ENCODE data around the gene NCOA3.

The NCOA3 gene

GRCh38 chr20:47694021-47694818, 192.5 kb downstream of the NCOA3 start:
- TF ChIP-seq REST (IDR thresholded peaks at IDR 0.05; ENCODE audit: low read depth) (no peak), MAX (IDR thresholded peaks at IDR 0.05) (no peak), YY1 (IDR thresholded peaks at IDR 0.05; ENCODE audit: low read depth) (no peak), FOXM1 (IDR thresholded peaks at IDR 0.05; ENCODE audit: borderline replicate concordance, low read depth) (no peak), CEBPB (IDR thresholded peaks at IDR 0.05) (no peak), TCF12 (IDR thresholded peaks at IDR 0.05; ENCODE audit: low read depth) (no peak), ZBTB7A (IDR thresholded peaks at IDR 0.05; ENCODE audit: low read depth) (no peak), RAD21 (IDR thresholded peaks at IDR 0.05; ENCODE audit: low read depth) (no peak), EGR1 (IDR thresholded peaks at IDR 0.05) (no peak)
- TF ChIP-seq, protein P1, sequence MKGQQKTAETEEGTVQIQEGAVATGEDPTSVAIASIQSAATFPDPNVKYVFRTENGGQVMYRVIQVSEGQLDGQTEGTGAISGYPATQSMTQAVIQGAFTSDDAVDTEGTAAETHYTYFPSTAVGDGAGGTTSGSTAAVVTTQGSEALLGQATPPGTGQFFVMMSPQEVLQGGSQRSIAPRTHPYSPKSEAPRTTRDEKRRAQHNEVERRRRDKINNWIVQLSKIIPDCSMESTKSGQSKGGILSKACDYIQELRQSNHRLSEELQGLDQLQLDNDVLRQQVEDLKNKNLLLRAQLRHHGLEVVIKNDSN (IDR thresholded peaks at IDR 0.05) = no peak

DNA sequence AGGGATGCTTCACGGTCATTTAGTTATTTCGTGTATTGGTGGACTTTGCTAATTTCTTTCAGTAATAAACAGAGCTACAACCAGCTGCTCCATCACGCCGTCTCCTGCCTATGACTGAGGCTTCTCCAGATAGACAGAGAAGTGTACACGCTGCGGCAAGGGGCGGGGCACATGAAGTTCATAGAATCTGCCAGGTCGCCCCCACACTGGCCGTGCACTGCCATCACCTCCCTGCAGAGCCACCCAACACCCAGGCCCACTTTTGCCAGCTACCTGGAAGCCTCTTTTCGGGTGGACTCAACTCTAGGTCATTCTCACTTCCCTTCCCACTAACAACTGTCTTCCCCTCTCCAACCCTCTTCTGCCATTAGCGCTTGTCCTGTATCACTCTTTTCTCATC, 195.2 kb downstream of the NCOA3 start:
- TF ChIP-seq MAX (IDR thresholded peaks at IDR 0.05) (no peak), REST (IDR thresholded peaks at IDR 0.05; ENCODE audit: low read depth) (no peak)

DNA sequence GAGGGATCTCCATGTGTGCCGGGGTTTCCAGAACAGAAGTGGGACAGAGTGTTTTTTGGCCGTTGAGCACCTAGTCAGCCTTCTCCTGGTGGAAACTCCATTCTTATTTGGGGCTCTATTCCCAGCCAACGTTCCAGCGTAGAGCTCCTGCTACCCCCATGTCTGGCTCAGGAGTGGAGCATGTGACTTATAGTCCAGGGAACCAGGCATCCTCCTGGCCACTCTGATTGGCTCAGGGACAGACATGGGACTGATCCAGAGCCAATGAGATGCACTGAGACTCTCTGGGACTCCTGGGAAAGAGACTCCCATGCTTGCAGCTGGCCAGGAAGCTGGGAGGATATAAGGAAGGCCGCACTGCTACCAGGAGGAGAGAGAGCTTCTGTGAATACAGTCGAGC, 196.5 kb downstream of the NCOA3 start:
- TF ChIP-seq YY1 (IDR thresholded peaks at IDR 0.05; ENCODE audit: low read depth) (no peak), REST (IDR thresholded peaks at IDR 0.05; ENCODE audit: low read depth) (no peak), ZBTB7A (IDR thresholded peaks at IDR 0.05; ENCODE audit: low read depth) (no peak), TEAD4 (IDR thresholded peaks at IDR 0.05) (no peak), NFIC (IDR thresholded peaks at IDR 0.05) (no peak), EP300 (IDR thresholded peaks at IDR 0.05; ENCODE audit: borderline replicate concordance) (no peak), RAD21 (IDR thresholded peaks at IDR 0.05; ENCODE audit: low read depth) (no peak), TCF12 (IDR thresholded peaks at IDR 0.05; ENCODE audit: low read depth) (no peak), FOXM1 (IDR thresholded peaks at IDR 0.05; ENCODE audit: borderline replicate concordance, low read depth) (no peak)

DNA sequence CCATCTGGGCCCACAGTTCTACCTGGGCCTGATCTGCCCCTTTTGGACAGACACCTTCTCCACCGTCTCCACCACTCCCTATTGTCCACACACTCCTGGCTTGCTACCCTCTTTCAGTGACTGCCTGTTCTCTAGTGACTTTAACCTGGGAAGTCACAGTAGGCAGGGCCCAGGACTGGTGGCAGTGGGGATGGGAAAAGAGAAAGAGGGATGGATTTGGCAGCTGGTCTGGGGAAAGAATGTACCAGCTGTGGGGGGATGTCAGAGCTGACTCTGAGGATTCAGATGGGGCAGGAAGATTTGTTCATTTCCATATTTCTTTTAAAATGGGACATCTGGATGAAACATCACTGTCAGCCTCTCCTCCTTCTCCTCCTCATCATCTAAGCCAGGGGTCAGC, 198.1 kb downstream of the NCOA3 start:
- TF ChIP-seq REST (IDR thresholded peaks at IDR 0.05; ENCODE audit: low read depth) = no peak
- no peak for TF ChIP-seq EGR1 (IDR thresholded peaks at IDR 0.05)
- no peak for TF ChIP-seq CEBPB (IDR thresholded peaks at IDR 0.05)
- no peak for TF ChIP-seq CREB1 (IDR thresholded peaks at IDR 0.05; ENCODE audit: low read depth)
- TF ChIP-seq, protein P1 (IDR thresholded peaks at IDR 0.05) = no peak
- no peak for TF ChIP-seq ZBTB7A (IDR thresholded peaks at IDR 0.05; ENCODE audit: low read depth)
- TF ChIP-seq TEAD4 (IDR thresholded peaks at IDR 0.05) = no peak
- TF ChIP-seq TAF1 (IDR thresholded peaks at IDR 0.05; ENCODE audit: low read depth) = no peak

All from Ishikawa (cell line).